Measurements from ENCODE around the gene LMTK2.

Gene LMTK2

DNA sequence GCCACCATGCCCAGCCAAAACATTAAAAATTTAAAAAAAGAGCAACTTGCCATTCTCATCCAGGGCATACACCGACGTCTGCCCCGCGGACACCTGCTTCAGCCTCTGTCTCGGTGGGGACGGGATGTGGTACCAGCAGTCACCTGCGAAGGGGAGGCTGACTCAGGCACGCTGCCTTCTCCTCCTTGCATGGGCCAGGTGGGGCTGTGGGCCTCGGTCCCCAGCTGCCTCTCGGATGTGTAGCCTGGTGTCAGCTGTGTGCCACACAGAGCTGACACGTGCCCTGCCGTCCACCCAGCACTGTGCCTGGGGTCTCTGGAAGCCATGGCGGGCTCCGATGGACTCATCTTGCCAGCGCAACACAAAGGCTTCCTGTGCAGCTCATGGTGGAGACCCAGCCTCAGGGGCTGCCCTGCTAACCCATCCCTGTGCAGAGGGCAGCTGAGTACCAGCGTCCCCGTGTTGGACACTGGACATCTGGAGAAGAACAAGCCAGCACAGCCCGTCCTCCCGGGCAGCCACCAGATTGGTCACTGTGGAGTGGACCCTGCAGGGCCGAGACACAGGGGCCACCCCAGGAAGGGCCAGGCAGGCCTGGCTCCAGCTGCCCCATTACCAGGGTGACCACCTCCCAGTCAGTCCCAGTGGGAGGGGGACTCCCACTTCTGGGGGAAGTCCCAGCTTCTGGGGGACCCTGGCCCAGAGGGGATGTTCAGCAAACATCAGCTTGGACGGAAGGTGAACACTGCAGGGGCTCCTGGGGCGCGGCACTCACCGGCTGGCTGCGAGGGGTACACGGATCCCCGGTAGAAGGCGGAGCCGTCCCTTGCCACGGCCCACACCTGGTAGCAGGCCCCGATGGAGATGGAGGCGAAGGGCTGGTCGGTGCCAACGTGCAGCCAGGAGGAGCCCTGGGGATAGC is 115.2 kb downstream of the LMTK2 start:
- H3K36me3 ChIP-seq (ENCODE audit: low read length), result no peaks in the 10 kb centered on the region
- H3F3A ChIP-seq (ENCODE audit: insufficient read depth), result peaks cover 12% of the 10 kb centered on the region
- no peak overlapping the region for H3K4me3 ChIP-seq (ENCODE audit: insufficient read depth, low read length, poor library complexity, severe bottlenecking)
- no peak overlapping the region for H3K27ac ChIP-seq (ENCODE audit: low read depth, low read length)
- H3K27me3 ChIP-seq (ENCODE audit: low read length), result no peaks in the 10 kb centered on the region
- no peaks in the 10 kb centered on the region for H3K79me2 ChIP-seq (ENCODE audit: insufficient read depth, low read length)
- no peak overlapping the region for H3K4me2 ChIP-seq (ENCODE audit: low read depth, low read length, poor library complexity, severe bottlenecking)
- TF ChIP-seq, protein P1, sequence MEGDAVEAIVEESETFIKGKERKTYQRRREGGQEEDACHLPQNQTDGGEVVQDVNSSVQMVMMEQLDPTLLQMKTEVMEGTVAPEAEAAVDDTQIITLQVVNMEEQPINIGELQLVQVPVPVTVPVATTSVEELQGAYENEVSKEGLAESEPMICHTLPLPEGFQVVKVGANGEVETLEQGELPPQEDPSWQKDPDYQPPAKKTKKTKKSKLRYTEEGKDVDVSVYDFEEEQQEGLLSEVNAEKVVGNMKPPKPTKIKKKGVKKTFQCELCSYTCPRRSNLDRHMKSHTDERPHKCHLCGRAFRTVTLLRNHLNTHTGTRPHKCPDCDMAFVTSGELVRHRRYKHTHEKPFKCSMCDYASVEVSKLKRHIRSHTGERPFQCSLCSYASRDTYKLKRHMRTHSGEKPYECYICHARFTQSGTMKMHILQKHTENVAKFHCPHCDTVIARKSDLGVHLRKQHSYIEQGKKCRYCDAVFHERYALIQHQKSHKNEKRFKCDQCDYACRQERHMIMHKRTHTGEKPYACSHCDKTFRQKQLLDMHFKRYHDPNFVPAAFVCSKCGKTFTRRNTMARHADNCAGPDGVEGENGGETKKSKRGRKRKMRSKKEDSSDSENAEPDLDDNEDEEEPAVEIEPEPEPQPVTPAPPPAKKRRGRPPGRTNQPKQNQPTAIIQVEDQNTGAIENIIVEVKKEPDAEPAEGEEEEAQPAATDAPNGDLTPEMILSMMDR (IDR thresholded peaks at IDR 0.05; ENCODE audit: insufficient read depth, low read length, poor library complexity, severe bottlenecking), result no peak
- TF ChIP-seq EZH2phosphoT487 (conservative IDR thresholded peaks at IDR 0.05; ENCODE audit: low read length), result no peak
- H2AFZ ChIP-seq (ENCODE audit: low read depth, low read length, severe bottlenecking), result no peak overlapping the region
- H3K9me2 ChIP-seq (replicated peaks; ENCODE audit: insufficient read depth, low read length), result no peaks in the 10 kb centered on the region
- no peak overlapping the region for H3K9ac ChIP-seq (ENCODE audit: low read length)
- 0 out of 2 replicates have a peak, but pooled peaks cover 5% of the 10 kb centered on the region for H4K20me1 ChIP-seq (ENCODE audit: low read depth, low read length)
- no peaks in the 10 kb centered on the region for H3K9me3 ChIP-seq (ENCODE audit: insufficient read depth, low read length)

DNA sequence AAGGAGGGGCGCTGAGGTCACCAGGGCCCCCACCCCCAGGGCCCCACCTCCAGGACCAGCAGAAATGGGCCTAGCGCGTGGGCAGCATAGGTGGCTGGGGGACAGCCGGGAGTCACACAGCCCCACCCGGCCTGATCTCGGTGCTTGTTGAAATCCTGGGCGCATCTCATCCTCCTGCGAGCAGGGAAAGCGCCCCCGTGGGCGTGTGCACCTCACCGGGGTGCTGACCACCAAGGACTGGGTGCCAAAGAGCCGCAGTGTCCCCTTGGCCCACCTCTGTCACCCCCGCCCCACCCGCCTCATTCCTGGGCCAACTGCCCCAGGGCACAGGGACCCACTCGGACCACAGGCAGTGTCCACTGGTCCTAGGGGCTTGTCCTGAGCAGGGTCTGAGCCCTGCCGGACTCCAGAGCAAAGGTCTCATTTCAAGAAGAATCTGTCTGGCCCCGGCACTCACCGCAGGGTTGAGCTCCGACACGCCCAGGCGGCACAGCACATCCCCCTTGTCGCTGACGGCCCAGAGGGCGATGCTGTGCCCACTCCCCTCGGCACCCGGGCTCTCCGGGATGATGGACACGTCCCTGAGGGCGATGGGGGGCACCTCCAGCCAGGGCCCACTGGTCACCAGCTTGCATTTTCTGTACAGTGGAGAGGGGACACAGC is 116.0 kb downstream of the LMTK2 start:
- Histone ChIP-seq H3K4me2 (ENCODE audit: low read depth, low read length, poor library complexity, severe bottlenecking) (no peak overlapping the region), H2AFZ (ENCODE audit: low read depth, low read length, severe bottlenecking) (no peak overlapping the region), H3K27me3 (ENCODE audit: low read length) (no peaks in the 10 kb centered on the region), H4K20me1 (ENCODE audit: low read depth, low read length) (0 out of 2 replicates have a peak, but pooled peaks cover 5% of the 10 kb centered on the region), H3K9me2 (replicated peaks; ENCODE audit: insufficient read depth, low read length) (no peaks in the 10 kb centered on the region), H3K27ac (ENCODE audit: low read depth, low read length) (no peak overlapping the region), H3K9ac (ENCODE audit: low read length) (no peak overlapping the region), H3K9me3 (ENCODE audit: insufficient read depth, low read length) (no peaks in the 10 kb centered on the region), H3K79me2 (ENCODE audit: insufficient read depth, low read length) (no peaks in the 10 kb centered on the region), H3K36me3 (ENCODE audit: low read length) (no peaks in the 10 kb centered on the region), H3F3A (ENCODE audit: insufficient read depth) (peaks cover 12% of the 10 kb centered on the region), H3K4me3 (ENCODE audit: insufficient read depth, low read length, poor library complexity, severe bottlenecking) (no peak overlapping the region)
- TF ChIP-seq, protein P1 (IDR thresholded peaks at IDR 0.05; ENCODE audit: insufficient read depth, low read length, poor library complexity, severe bottlenecking), result no peak
- TF ChIP-seq EZH2phosphoT487 (conservative IDR thresholded peaks at IDR 0.05; ENCODE audit: low read length), result no peak

DNA sequence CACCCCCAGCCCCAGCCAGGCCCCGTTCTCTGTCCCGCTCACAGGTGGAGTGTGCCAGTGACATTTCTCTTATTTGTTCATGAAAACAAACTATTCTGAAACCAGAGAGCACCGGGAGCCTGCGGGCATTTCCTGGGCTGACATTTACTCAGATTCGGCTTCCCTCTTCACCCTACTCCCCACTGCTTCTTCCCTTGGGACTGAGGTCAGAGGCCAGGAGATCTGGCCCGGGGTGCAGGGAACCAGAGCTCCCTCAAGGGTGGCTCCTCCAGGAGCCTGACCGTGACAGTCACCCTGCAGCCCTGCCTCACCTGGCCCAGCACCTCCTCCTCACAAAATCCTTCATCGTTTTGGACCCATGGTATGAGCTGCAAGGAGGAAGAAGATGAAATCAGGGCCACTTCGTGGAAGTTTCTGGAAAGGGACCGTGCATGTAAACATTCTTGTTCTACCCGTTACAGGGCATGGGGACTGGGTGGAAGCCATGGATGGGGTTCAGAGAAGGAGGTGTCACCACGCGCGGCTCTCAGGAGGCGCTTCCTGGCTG is 116.8 kb downstream of the LMTK2 start:
- Histone ChIP-seq H3K36me3 (ENCODE audit: low read length) (no peaks in the 10 kb centered on the region), H3K9ac (ENCODE audit: low read length) (no peak overlapping the region), H3K9me2 (replicated peaks; ENCODE audit: insufficient read depth, low read length) (no peaks in the 10 kb centered on the region), H4K20me1 (ENCODE audit: low read depth, low read length) (0 out of 2 replicates have a peak, but pooled peaks cover 2% of the 10 kb centered on the region), H3K4me3 (ENCODE audit: insufficient read depth, low read length, poor library complexity, severe bottlenecking) (no peak overlapping the region), H3K9me3 (ENCODE audit: insufficient read depth, low read length) (no peaks in the 10 kb centered on the region), H3K27ac (ENCODE audit: low read depth, low read length) (no peak overlapping the region), H3K27me3 (ENCODE audit: low read length) (no peaks in the 10 kb centered on the region), H2AFZ (ENCODE audit: low read depth, low read length, severe bottlenecking) (no peak overlapping the region), H3K4me2 (ENCODE audit: low read depth, low read length, poor library complexity, severe bottlenecking) (no peak overlapping the region), H3K79me2 (ENCODE audit: insufficient read depth, low read length) (no peaks in the 10 kb centered on the region), H3F3A (ENCODE audit: insufficient read depth) (peaks cover 11% of the 10 kb centered on the region)
- TF ChIP-seq, protein P1 (IDR thresholded peaks at IDR 0.05; ENCODE audit: insufficient read depth, low read length, poor library complexity, severe bottlenecking), result no peak
- no peak for TF ChIP-seq EZH2phosphoT487 (conservative IDR thresholded peaks at IDR 0.05; ENCODE audit: low read length)

Data from SU-DHL-6 (cell line).